HG03521 (cell line): ENCODE data around the gene EYS.
"Not testable (repeated sequence)": the region's sequence is repeated elsewhere in the genome, so short reads cannot be mapped to it uniquely, and the experiment has no call there.

Source experiments
- ATAC-seq: cut with Tn5 transposase; IDR thresholded peaks from one replicate; pipeline ENCODE4 v1.9.1; 2021; ENCODE audit warnings: mild to moderate bottlenecking, moderate library complexity; ENCODE audit not compliant: unreplicated experiment

Gene EYS

DNA sequence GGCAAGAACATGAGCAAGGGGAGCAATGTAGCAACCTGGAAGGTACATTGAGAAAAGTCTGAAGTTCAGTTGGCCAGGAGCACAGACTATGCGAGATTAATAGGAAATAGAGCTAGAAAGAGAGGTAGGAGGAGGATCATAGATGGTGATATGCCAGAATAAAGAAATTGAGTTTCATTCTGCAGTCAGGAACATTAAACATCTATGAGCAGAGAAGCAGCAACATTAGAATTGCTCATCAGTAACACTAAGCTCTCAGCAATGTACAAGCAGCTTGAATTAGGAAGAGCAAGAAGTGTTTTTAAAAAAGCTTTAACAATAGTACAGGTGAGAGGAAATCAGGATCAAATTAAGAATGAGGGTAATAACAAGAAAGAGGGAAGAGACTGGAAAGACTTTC lies 1603.5 kb downstream of the EYS start:
- ATAC-seq = no peak

DNA sequence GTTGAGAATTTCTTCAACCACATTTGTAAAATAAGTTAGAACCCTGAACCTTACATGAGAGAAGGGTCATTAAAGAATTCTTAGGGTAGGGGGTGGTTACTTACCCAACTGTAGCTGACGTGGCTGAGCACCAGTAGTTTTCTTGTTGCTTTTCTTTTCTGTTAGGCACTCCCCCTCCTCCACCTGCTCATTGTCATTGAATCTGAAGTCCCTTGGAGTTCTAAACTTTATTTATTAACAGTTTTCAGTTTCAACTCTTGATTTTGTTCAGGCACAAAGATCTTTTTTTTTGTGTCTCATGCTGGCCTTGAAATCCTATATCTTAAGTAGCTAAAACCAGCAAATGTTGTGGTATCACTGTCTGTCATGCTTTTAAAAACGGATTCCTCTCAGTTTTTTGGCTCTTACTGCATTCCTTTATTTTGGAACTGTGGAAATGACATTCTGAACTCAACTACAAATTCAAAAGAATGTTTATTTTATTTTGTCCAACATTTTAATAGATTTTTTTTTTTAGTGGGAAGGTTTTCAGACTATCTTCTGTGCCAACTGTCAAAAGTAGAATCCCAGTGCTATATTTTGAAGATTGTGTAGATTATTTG lies 1606.2 kb downstream of the EYS start:
- no peak for ATAC-seq

- ATAC-seq = no peak
Measured at GRCh38 chr6:64090352-64090751, 1616.7 kb downstream of the EYS start.

DNA sequence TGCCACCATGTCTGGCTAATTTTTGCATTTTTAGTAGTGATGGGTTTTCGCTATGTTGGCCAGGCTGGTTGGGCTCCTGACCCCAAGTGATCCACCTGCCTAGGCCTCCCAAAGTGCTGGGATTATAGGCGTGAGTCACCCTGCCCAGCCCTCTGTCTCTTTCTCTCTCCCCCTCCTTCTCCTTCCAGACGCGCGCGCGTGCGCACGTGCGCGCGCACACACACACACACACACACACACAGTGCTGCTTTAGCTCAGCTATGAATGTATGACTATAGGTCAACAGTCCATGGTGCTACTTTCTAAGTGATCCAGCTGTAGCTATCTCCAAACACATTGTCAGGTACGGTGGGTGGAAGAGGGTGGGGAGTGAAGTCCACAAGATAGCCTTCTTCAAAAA lies 1621.9 kb downstream of the EYS start:
- ATAC-seq = no peak

DNA sequence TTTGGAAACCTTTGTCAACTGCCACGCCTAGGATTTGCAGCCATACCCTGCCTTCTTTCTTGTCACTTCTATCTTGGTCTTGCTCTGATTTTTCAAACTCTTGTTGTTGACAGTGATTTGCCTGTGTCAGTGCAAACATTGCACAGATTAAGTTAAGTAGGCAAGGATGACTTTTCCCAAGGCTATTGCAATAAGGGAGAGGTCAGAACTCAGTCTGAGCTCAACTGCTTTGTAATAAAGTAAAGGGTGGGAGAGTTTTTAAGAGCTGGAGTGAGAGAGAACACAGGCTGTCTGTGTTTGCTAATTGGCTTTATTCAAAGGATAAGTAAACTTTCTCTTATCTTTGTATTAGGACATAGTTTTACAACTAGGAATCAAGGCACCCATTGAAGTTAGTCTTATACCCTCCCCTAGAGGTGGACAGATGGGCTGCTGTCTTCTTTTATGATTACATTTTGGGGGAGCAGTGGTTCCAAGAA lies 1622.8 kb downstream of the EYS start:
- ATAC-seq = no peak

DNA sequence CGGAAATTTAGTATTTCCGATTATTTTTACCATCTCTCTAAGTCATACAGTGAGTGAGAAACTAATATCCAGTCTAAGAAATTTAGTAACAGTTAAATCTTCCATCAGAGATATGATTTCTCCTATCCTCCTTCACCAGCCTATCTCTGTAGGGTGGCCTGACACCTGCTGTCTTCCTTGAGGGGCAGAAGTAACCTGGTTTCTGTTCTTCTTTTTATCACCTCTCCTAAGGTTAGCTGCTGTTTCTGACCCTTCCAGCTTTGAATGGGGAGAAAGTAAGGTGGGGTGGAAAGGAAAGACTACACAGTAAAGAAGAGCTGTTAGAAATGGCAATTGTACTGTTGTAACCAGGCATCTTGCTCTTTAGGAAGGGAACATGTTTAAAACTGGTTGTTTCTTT lies 1623.8 kb downstream of the EYS start:
- no peak for ATAC-seq

DNA sequence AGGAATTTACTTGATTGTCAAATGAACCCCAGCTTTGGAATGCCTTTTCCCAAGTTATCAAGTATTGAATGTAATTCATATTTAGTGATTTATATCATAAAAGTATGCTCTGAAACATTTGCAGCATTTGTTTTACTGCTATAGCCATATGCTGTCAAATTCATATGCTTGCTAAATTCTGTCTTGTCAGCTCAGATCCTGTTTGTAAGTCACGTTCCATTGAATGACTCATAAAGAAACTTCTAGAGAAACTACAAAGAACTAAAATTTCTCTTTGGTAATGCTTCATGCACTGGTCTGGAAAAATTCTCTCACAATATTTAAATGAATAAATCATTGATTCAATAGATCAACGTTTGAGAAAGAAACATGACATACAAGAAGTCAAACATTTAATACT lies 1625.6 kb downstream of the EYS start:
- ATAC-seq = no peak

DNA sequence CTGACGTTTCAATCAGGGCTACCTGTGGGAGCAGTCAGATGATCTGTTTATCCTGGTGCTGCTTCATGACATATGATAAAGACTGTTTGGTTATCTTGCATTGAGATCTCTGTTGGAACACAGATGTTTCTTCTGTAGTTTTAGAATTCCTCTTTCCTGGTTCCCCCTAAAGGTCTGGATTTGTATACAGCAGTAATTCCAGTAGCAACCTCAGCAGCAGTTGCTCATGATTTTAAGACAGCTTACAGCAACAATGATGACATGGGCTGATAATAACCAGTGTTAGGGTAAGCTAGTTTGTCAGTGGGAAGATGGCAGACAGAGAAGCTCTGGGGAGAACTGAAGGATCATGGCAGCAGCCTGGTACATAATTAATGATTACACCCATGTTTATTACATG lies 1632.0 kb downstream of the EYS start:
- ATAC-seq = no peak

DNA sequence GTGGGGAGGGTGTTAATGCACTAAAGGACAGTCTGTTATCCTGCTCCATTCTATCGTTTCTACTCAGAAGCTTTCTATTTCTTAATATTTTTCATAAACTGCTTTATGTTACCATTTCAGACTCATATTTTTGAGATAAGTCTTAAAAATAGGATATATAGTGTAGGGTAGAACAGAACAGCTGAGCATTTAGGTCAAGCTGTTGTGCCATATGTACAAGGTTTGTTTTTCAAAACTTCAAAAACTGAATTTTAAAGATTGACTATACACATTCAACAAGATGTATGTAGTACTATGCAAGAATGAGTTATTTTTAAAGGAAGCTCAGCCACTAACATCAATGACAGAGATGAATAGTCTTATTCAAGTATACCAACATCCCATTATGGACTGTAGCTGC lies 1634.3 kb downstream of the EYS start:
- ATAC-seq = no peak

GRCh38 chr6:64064919-64065318 lies 1642.1 kb downstream of the EYS start:
- no peak for ATAC-seq

GRCh38 chr6:64062960-64063683 lies 1643.9 kb downstream of the EYS start:
- ATAC-seq = no peak

GRCh38 chr6:64054861-64055260 lies 1652.2 kb downstream of the EYS start:
- no peak for ATAC-seq

DNA sequence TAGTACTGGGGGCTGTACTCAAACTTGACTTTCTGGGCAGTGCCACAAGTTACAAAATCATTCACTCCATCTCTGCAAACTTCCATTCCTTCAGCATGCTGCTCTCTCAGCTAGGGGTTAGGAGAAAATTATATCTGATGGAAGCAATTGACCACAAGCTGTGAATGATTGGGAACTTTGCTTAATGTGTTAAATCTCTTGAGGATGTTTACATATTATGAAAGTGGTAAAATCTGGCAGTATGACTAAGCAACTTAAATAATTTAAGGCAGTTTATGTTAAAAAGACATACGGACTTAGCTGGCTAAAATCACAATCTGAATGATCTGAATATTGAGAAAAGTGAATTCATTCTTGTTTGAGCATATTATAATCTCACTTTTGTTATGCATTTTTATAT lies 1656.4 kb downstream of the EYS start:
- ATAC-seq = no peak

DNA sequence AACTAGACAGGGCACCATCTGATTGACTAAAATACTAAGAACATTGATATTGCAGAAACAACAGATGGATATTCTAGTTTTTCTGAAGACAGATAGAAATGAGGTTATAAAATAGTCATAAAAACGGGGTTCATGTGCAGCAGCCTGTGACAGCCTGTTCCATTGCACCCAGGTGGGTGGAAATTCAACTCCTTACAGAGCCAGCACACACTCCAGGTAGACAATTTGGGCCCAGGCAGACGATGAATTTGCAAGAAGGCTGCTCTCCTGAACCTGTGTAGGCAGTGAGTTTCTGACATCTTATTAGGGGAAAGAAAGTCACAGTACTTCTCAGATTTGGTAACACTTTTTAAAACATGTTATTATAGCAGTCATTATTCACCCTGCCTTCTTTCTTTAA lies 1657.3 kb downstream of the EYS start:
- ATAC-seq = no peak

DNA sequence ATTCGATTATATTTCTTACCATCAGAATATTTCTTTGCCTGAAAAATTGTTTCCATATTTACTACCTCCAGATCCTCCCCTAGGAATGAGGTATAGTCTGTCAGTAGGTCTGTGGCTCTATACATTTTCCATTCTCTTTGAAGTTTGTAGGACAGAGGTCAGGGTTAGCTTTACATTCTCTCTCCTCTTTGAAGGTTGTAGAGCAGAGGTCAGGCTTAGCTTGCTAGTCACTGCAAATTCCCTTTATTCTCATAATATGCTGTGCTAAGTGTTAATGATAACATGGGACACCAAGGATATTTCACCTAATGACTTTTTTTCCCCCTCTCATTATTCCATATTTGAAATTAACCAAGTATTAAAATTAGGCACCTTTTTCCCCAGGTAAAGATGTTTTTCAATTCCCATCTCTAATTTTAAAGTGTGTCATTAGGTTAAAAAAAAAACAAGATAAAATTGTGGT lies 1660.2 kb downstream of the EYS start:
- ATAC-seq = no peak

GRCh38 chr6:64041373-64041772 lies 1665.7 kb downstream of the EYS start:
- no peak for ATAC-seq

- no peak for ATAC-seq
Measured at GRCh38 chr6:64040113-64040512, 1666.9 kb downstream of the EYS start.

- no peak for ATAC-seq
Measured at GRCh38 chr6:64037427-64037826, 1669.6 kb downstream of the EYS start.

DNA sequence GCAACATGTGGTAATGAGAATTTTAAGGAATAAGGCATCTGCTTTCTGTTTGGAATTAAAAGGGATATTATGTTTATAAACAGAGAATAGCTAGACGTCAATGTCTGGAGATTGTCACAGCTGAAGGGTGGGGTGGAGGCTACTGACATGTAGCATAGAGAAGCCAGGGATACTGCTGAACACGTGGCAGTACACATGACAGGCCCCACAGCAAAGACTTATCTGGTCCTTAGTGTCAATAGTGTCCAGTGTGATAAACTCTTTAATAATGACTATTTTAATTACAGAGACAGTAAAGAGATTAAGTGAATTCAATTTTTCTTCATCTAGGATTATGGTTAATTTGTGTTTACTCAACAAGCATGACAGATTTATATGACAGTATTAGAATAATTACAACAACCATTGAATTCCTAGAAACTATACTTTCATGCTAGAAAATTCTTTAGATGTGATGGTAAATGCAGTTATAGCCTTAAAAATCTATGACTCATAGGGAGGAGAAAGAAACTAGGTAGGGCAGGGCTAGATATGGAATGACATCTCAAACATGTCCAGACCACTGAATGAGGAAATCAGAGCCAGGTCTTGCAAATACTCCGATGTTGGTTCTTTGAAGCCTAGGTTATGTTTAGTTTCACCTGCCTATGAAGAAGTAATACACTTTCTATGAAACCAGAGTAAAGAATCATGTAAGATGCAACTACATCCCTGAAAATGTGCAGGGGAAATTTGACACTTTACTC lies 1671.9 kb downstream of the EYS start:
- no peak for ATAC-seq

- no peak for ATAC-seq
Measured at GRCh38 chr6:64034291-64034690, 1672.7 kb downstream of the EYS start.

DNA sequence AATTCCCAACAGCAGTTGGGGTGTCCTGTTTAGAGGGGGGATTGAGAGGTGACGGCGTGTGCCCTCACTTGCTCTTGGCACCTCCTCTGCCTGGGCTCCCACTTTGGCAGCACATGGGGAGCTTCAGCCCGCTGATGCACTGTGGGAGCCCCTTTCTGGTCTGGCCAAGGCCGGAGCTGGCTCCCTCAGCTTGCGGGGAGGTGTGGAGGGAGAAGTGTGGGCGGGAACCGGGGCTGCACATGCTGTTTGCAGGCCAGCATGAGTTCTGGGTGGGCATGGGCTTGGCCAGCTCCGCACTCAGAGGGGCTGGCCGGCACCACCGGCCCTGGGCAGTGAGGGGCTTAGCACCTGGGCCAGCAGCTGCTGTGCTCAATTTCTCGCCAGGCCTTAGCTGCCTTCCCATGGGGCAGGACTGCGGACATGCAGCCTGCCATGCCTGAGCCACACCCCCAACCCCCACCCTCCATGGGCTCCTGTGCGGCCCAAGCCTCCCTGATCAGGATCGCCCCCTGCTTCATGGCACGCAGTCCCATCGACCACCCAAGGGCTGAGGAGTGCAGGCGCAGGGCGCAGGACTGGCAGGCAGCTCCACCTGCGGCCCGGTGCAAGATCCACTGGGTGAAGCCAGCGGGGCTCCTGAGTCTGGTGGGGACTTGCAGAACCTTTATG lies 1675.9 kb downstream of the EYS start:
- ATAC-seq = not testable (repeated sequence)
